Right lobe of liver (tissue), 6 donors: ENCODE data around the gene CIAPIN1. TPM values are rescaled to one million over a fixed set of nuclear protein-coding genes. Genes with fewer than 3 reads are reported as not detected.

Experiments used
- ATAC-seq, 4 donors: fragments of 200-7000 bp; cut with Tn5 transposase; one replicate each; pipeline ENCODE4 v1.9.1; 2020; ENCODE audit warnings: mild to moderate bottlenecking in 4 of 4, moderate library complexity in 4 of 4
- DNase-seq, 3 donors: peaks; one replicate each; pipeline ENCODE4 v3.0.0-alpha.2; 2020
- H3K27ac ChIP-seq, 3 donors: fragments of 200-600 bp; one replicate each; pipeline ENCODE4 v1.8.0; 2022
- H3K27me3 ChIP-seq, 2 donors: fragments of 200-600 bp; one replicate each; pipeline ENCODE4 v1.8.0; 2022
- H3K36me3 ChIP-seq, 4 donors: fragments of 200-600 bp; sonication (generic) in 1 of 4; one replicate each; pipeline versions ENCODE4 v1.5.1 to v1.8.0; 2017 to 2022; ENCODE audit warnings: control low read depth in 1 of 4
- H3K4me1 ChIP-seq, 4 donors: fragments of 200-600 bp; sonication (generic) in 1 of 4; one replicate each; pipeline versions ENCODE4 v1.5.1 to v1.8.0; 2017 to 2022; ENCODE audit warnings: control low read depth in 1 of 4
- H3K4me3 ChIP-seq, 3 donors: fragments of 200-600 bp; one replicate each; pipeline ENCODE4 v1.8.0; 2022
- H3K9me3 ChIP-seq, 4 donors: fragments of 200-600 bp; sonication (generic) in 1 of 4; one replicate each; pipeline versions ENCODE4 v1.5.1 to v1.8.0; 2017 to 2022; ENCODE audit warnings: control low read depth in 1 of 4
- POLR2A ChIP-seq: fragments of 450-650 bp; IDR thresholded peaks from one replicate; pipeline ENCODE4 v1.6.1; 2017; ENCODE audit warnings: antibody characterized with exemption, mild to moderate bottlenecking
- WGBS: methylation state at CpG from one replicate; pipeline ENCODE4 v1.1.6; 2018; ENCODE audit warnings: low coverage, low lambda C conversion rate; ENCODE audit not compliant: insufficient coverage; ENCODE audit errors: missing lambda C conversion rate; 5-methylcytosine and 5-hydroxymethylcytosine counted together
- intact Hi-C, 2 donors: fragments of 100-400 bp; cut with DNase I; formaldehyde crosslinking; loops; one replicate each; pipeline versions ENCODE4 v1.11.2 to v1.14.1; 2022
- total RNA-seq, 6 experiments: library from RNA; depleted of rRNA in 2 of 6; stranded (reverse); fragments of >200 nt in 2 of 6; fragmentation: NEBNext Ultra II Directional in 3 of 6; extraction: Animal tissue kit (Norgen Biotek cat#: 25700) in 3 of 6; gene quantifications; one replicate each; pipeline versions ENCODE4 v1.1.0 to v1.2.4, GENCODE V29; 2016 to 2023
- TF ChIP-seq, protein P1 (sequence below), 4 donors: fragments of 200-600 bp in 3 of 4; fragments of 450-650 bp in 1 of 4; IDR thresholded peaks; one replicate each; pipeline versions ENCODE4 v1.5.1 to v1.8.0; 2016 to 2022; ENCODE audit warnings: antibody characterized with exemption in 4 of 4, mild to moderate bottlenecking in 2 of 4
- donor health status: DM: no; HTN: yes; CAD: no.
- donor health status: DM: no; HTN: no; CAD: no.
- donor health status: DM: no; HTN: no; CAD: no.
- donor health status: DM: no; HTN: yes; CAD: no.
- donor health status: DM: no; HTN: yes; CAD: no.

The CIAPIN1 gene
- total RNA-seq, 6 experiments from 2014 or later, result 23.3 to 27.4 (median 23.9) TPM

DNA sequence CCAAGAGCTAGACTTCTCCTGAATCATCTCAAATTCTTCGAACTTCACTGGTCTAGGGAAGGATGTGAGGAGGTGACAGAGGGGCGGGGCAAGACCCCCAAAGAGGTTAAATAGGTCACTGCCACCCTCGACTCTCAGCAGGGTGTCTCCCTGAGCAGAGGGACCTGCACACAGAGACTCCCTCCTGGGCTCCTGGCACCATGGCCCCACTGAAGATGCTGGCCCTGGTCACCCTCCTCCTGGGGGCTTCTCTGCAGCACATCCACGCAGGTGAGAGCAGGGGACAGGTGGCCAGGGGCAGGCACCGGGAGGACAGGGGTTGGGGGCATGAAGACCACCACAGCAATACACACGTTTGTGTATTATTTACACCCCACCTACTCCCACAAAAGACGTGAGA, 33.5 kb downstream of the CIAPIN1 start:
- H3K36me3 ChIP-seq, result no peaks in the 10 kb centered on the region
- H3K9me3 ChIP-seq, result no peaks in the 10 kb centered on the region
- WGBS, result 44% methylated on average over 5 of the region's 7 CpGs
- DNase-seq (no peak), ATAC-seq (no peak)
- H3K27me3 ChIP-seq, result no peaks in the 10 kb centered on the region
- H3K27ac ChIP-seq, result no peak overlapping the region
- no peak overlapping the region for H3K4me3 ChIP-seq
- H3K4me1 ChIP-seq, result peaks cover 0 to 17% (median 8%) of the 10 kb centered on the region in 4 donors
- intact Hi-C loops, result loop anchor here in 1 of 2 donors (2.0 kb wide), 1 partner anchor 113 kb away; no protein-coding TSS in a partner anchor
- no peak for TF ChIP-seq POLR2A
- TF ChIP-seq, protein P1, sequence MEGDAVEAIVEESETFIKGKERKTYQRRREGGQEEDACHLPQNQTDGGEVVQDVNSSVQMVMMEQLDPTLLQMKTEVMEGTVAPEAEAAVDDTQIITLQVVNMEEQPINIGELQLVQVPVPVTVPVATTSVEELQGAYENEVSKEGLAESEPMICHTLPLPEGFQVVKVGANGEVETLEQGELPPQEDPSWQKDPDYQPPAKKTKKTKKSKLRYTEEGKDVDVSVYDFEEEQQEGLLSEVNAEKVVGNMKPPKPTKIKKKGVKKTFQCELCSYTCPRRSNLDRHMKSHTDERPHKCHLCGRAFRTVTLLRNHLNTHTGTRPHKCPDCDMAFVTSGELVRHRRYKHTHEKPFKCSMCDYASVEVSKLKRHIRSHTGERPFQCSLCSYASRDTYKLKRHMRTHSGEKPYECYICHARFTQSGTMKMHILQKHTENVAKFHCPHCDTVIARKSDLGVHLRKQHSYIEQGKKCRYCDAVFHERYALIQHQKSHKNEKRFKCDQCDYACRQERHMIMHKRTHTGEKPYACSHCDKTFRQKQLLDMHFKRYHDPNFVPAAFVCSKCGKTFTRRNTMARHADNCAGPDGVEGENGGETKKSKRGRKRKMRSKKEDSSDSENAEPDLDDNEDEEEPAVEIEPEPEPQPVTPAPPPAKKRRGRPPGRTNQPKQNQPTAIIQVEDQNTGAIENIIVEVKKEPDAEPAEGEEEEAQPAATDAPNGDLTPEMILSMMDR (IDR thresholded peaks at IDR 0.05), result no peak

- 67% methylated on average over 1 of the region's 5 CpGs for WGBS
- Histone ChIP-seq H3K27ac (no peak overlapping the region), H3K9me3 (no peaks in the 10 kb centered on the region), H3K4me3 (no peak overlapping the region), H3K4me1 (peaks cover 0 to 13% (median 5%) of the 10 kb centered on the region in 4 donors), H3K27me3 (no peaks in the 10 kb centered on the region), H3K36me3 (no peaks in the 10 kb centered on the region)
- intact Hi-C loops, result no loop called here
- no peak for TF ChIP-seq POLR2A
- TF ChIP-seq, protein P1 (IDR thresholded peaks at IDR 0.05), result no peak
- DNase-seq, result no peak
- ATAC-seq, result no peak
These were observed 33.9 kb downstream of the CIAPIN1 start for GRCh38 chr16:57413301-57413730.

GRCh38 chr16:57412584-57412983, 34.6 kb downstream of the CIAPIN1 start:
- Histone ChIP-seq H3K4me3 (no peak overlapping the region), H3K36me3 (no peaks in the 10 kb centered on the region), H3K4me1 (peaks cover 0 to 8% (median 3%) of the 10 kb centered on the region in 4 donors), H3K27me3 (no peaks in the 10 kb centered on the region), H3K9me3 (no peaks in the 10 kb centered on the region), H3K27ac (no peak overlapping the region)
- no peak for TF ChIP-seq POLR2A
- TF ChIP-seq, protein P1 (IDR thresholded peaks at IDR 0.05), result no peak
- no peak for DNase-seq
- no peak for ATAC-seq
- intact Hi-C loops, result no loop called here
- WGBS, result no CpG with 5 or more reads among the region's 9 CpGs

- ATAC-seq (no peak), DNase-seq (no peak)
- TF ChIP-seq, protein P1 (IDR thresholded peaks at IDR 0.05), result no peak
- TF ChIP-seq POLR2A, result no peak
- Histone ChIP-seq H3K9me3 (no peaks in the 10 kb centered on the region), H3K27me3 (no peaks in the 10 kb centered on the region), H3K4me3 (no peak overlapping the region), H3K4me1 (no peaks in the 10 kb centered on the region), H3K27ac (no peak overlapping the region), H3K36me3 (no peaks in the 10 kb centered on the region)
- intact Hi-C loops, result no loop called here
- no CpG with 5 or more reads among the region's 12 CpGs for WGBS
These were observed 35.7 kb downstream of the CIAPIN1 start for GRCh38 chr16:57411362-57411976.
